Measurements from ENCODE around the gene PTPRU. TPM values are rescaled to one million over a fixed set of nuclear protein-coding genes. Genes with fewer than 3 reads are reported as not detected.
"Not testable (repeated sequence)": the region's sequence is repeated elsewhere in the genome, so short reads cannot be mapped to it uniquely, and the experiment has no call there.

The PTPRU gene
- total RNA-seq, 4 donors from 2014 or later, result 12.3 to 19.9 (median 15.9) TPM

DNA sequence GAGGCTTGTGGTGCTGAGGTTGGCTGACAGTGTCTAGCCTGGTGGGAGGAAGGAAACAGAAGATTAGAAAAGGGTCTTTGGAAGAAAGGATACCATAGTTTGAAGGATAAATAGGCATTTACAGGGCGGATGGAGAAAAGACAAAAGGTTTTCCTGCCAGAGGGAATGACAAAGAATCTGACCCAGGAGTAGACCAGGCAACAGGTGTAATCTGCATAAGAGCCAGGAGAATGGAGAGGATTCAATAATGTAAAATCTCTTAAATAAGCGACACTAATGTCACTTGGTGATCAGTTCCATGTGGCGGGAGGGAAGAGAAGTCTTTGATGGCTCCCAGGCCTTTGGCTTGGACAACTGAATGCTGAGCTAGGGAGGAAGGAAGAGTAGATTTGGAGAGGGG is 15.0 kb upstream of the PTPRU start:
- ATAC-seq (ENCODE audit: low FRiP score) (no peak), DNase-seq (ENCODE audit: low spot score) (no peak)
- TF ChIP-seq, protein P1, sequence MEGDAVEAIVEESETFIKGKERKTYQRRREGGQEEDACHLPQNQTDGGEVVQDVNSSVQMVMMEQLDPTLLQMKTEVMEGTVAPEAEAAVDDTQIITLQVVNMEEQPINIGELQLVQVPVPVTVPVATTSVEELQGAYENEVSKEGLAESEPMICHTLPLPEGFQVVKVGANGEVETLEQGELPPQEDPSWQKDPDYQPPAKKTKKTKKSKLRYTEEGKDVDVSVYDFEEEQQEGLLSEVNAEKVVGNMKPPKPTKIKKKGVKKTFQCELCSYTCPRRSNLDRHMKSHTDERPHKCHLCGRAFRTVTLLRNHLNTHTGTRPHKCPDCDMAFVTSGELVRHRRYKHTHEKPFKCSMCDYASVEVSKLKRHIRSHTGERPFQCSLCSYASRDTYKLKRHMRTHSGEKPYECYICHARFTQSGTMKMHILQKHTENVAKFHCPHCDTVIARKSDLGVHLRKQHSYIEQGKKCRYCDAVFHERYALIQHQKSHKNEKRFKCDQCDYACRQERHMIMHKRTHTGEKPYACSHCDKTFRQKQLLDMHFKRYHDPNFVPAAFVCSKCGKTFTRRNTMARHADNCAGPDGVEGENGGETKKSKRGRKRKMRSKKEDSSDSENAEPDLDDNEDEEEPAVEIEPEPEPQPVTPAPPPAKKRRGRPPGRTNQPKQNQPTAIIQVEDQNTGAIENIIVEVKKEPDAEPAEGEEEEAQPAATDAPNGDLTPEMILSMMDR (IDR thresholded peaks at IDR 0.05), result no peak

DNA sequence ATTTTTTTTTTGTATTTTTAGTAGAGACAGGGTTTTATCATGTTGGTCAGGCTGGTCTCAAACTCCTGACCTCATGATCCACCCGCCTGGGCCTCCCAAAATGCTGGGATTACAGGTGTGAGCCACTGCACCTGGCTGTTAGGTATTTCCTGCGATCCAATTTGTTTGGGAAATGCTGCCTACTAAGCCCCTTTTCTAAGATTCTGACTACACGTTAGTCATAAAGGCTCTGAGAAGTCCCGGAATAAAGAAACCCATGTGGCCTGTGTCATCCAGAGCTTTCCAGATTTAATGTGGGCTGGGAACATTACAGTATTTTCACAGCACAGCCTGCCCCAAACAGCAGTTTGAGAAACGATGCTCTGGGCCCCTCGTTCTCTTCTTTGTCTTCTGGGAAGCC is 14.1 kb upstream of the PTPRU start:
- not testable (repeated sequence) for DNase-seq (ENCODE audit: low spot score); ATAC-seq (ENCODE audit: low FRiP score)

DNA sequence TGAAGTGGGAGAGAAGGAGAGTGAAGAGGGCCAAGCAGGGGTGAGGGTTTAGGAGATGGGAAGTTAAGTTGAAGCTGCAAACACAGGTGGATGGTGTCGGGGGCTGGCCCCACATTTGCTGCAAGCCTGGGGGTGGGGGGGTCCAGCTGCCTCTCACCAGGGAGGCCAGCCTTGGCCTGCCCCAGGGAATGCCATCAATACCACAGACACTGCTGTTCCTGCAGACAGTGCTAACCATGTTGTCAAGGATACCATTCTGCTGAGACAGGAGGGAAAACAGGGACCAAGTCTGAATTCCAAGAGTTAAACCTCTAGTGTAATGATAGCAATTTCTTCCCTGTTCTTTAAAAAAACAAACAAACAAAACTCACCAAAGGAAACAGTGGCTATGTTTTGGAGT is 13.6 kb upstream of the PTPRU start:
- ATAC-seq (ENCODE audit: low FRiP score) (no peak), DNase-seq (ENCODE audit: low spot score) (no peak)
- TF ChIP-seq, protein P1 (IDR thresholded peaks at IDR 0.05), result no peak

DNA sequence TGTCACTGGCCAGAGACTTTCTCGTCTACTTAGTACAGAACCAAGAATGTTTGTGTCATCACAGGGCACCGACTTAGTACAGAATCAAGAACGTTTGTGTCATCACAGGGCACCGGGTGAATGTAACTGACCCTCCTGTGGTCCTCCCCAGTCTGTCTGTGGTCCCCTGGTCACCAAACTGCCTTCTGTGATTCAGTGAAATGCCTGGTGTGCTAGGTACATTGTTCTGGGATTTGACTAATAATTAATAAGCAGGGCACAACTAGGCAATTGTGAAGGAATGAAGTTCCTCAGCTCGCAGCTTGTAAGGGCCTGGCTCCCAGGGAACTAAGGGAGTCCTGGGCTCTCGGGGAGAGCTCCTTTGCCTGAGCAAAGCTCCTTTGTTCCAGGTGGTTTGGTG is 12.8 kb upstream of the PTPRU start:
- TF ChIP-seq, protein P1 (IDR thresholded peaks at IDR 0.05), result no peak
- no peak for DNase-seq (ENCODE audit: low spot score)
- ATAC-seq (ENCODE audit: low FRiP score), result no peak

DNA sequence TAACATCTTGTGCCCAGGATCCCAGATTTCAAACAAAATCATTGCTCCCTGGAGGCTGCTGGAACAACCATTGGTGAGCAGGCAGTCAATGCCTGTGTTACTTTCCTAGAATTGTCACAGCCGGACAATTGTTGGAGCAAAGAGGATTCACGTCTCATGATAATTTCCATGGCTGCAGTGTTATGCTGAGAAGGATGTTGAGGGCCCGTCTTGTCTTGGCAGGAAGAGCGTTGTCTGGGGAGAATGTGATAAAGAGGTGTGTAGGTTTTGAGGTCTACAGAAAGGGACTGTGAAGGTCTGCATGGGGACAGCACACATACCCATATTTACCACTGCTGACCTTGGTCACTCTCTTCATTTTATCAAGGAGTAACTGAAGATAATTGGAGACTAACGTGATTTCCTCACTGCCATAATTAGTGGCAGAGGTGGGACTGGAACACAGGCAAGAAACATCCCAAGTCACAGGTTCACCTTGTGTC is 11.9 kb upstream of the PTPRU start:
- TF ChIP-seq, protein P1 (IDR thresholded peaks at IDR 0.05), result no peak
- DNase-seq (ENCODE audit: low spot score), result no peak

GRCh38 chr1:29225361-29225760 is 11.0 kb upstream of the PTPRU start:
- no peak for DNase-seq (ENCODE audit: low spot score)
- no peak for ATAC-seq (ENCODE audit: low FRiP score)
- TF ChIP-seq, protein P1 (IDR thresholded peaks at IDR 0.05), result no peak

More for the DNA sequence above, 11.9 kb upstream of the PTPRU start:
- no peak for ATAC-seq (ENCODE audit: low FRiP score)

- no peak for ATAC-seq (ENCODE audit: low FRiP score)
- no peak for DNase-seq (ENCODE audit: low spot score)
- TF ChIP-seq, protein P1 (IDR thresholded peaks at IDR 0.05), result no peak
Measured at GRCh38 chr1:29227511-29227910, 8.8 kb upstream of the PTPRU start.

- DNase-seq (ENCODE audit: low spot score), result no peak
- ATAC-seq (ENCODE audit: low FRiP score), result no peak
- TF ChIP-seq, protein P1 (IDR thresholded peaks at IDR 0.05), result no peak
Measured at GRCh38 chr1:29230204-29230552, 6.1 kb upstream of the PTPRU start.
